Endothelial cell of umbilical vein (primary cell): ENCODE measurements around the gene OSBPL8. TPM values are rescaled to one million over a fixed set of nuclear protein-coding genes. Genes with fewer than 3 reads are reported as not detected.

Source experiments
- BruUV-seq: library from RNA; stranded (reverse); fragments of 400-500 nt; replicated peaks from 2 replicates; lab custom pipeline; 2021; lab: Mats Ljungman, UMichigan
- CTCF ChIA-PET: fragments of 300-600, 350-600 bp; sonication (Branson Sonifier 250); formaldehyde crosslinking; loops from one replicate; lab custom pipeline; 2021; ENCODE audit warnings: antibody characterized with exemption, inconsistent platforms; lab: Charles Lee
- POLR2A ChIA-PET: fragments of 300-600, 350-600 bp; sonication (Branson Sonifier 250); formaldehyde crosslinking; loops from one replicate; lab custom pipeline; 2021; ENCODE audit warnings: antibody characterized with exemption, inconsistent platforms; lab: Charles Lee
- DNase-seq: peaks from one replicate; pipeline ENCODE4 v3.0.0-alpha.2; 2011; ENCODE audit warnings: low read depth, low spot score
- FAIRE-seq: peaks from 2 replicates; lab custom pipeline; 2011; peaks lifted over from hg19 to GRCh38; lab: Jason Lieb, UNC
- H2AFZ ChIP-seq: 2 replicates; pipeline ENCODE4 v1.6.0; 2012; ENCODE audit warnings: low read depth, low read length, control low read depth, inconsistent platforms
- H3K27ac ChIP-seq: 2 replicates; pipeline ENCODE4 v1.5.1; 2011; ENCODE audit warnings: low read depth, mild to moderate bottlenecking, control low read depth, low read length, moderate library complexity; ENCODE audit not compliant: insufficient read depth
- H3K27me3 ChIP-seq, 2 experiments: 2 replicates each; pipeline versions ENCODE4 v1.6.0 to v1.6.1; 2011; ENCODE audit warnings: low read length in 2 of 2, mixed read lengths in 1 of 2; ENCODE audit not compliant: control insufficient read depth in 2 of 2, insufficient read depth in 2 of 2
- H3K36me3 ChIP-seq, 2 experiments: 2 replicates in 1 of 2; 3 replicates in 1 of 2; pipeline ENCODE4 v1.5.1; 2011; ENCODE audit warnings: low read length in 2 of 2, mild to moderate bottlenecking in 1 of 2, moderate library complexity in 1 of 2; ENCODE audit not compliant: control insufficient read depth in 2 of 2, insufficient read depth in 2 of 2; ENCODE audit errors: extremely low read depth in 1 of 2
- H3K4me1 ChIP-seq: 3 replicates; pipeline ENCODE4 v1.5.1; 2011; ENCODE audit warnings: mild to moderate bottlenecking, low read length; ENCODE audit not compliant: control insufficient read depth, insufficient read depth; ENCODE audit errors: extremely low read depth
- H3K4me2 ChIP-seq: 2 replicates; pipeline ENCODE4 v1.6.1; 2011; ENCODE audit warnings: low read length, control low read depth, mixed read lengths; ENCODE audit not compliant: insufficient read depth
- H3K4me3 ChIP-seq, 3 experiments: fragments of 200-600 bp in 1 of 3; sonication (generic), shearing (Covaris generic) in 1 of 3; replicated peaks in 1 of 3; 2 replicates each; pipeline ENCODE4 v1.5.1; 2011 to 2016; ENCODE audit warnings: control low read depth in 3 of 3, low read length in 3 of 3, mild to moderate bottlenecking in 2 of 3, inconsistent platforms in 1 of 3, low read depth in 1 of 3, moderate library complexity in 1 of 3; ENCODE audit not compliant: insufficient read depth in 1 of 3
- H3K79me2 ChIP-seq: 2 replicates; pipeline ENCODE4 v1.6.0; 2012; ENCODE audit warnings: low read length, inconsistent platforms; ENCODE audit not compliant: control insufficient read depth, insufficient read depth
- H3K9ac ChIP-seq: replicated peaks from 2 replicates; pipeline ENCODE3; 2011; ENCODE audit warnings: low read length, control low read depth; ENCODE audit not compliant: insufficient read depth; ENCODE audit errors: extremely low read depth
- H3K9me1 ChIP-seq: replicated peaks from 3 replicates; pipeline ENCODE4 v1.6.0; 2011; ENCODE audit warnings: mild to moderate bottlenecking, low read length; ENCODE audit not compliant: control insufficient read depth, insufficient read depth; ENCODE audit errors: extremely low read depth
- H3K9me3 ChIP-seq: replicated peaks from 2 replicates; pipeline ENCODE4 v1.5.1; 2012; ENCODE audit warnings: low read length, inconsistent platforms; ENCODE audit not compliant: control insufficient read depth, insufficient read depth
- H4K20me1 ChIP-seq: replicated peaks from 2 replicates; pipeline ENCODE3; 2011; ENCODE audit warnings: mild to moderate bottlenecking, low read length; ENCODE audit not compliant: control insufficient read depth, insufficient read depth; ENCODE audit errors: extremely low read depth
- EZH2 ChIP-seq: IDR thresholded peaks from 2 replicates; pipeline ENCODE4 v1.6.1; 2012; ENCODE audit warnings: borderline replicate concordance, low read depth, mild to moderate bottlenecking, moderate library complexity, low read length, inconsistent platforms; ENCODE audit not compliant: severe bottlenecking
- FOS ChIP-seq: IDR thresholded peaks from 2 replicates; pipeline ENCODE4 v1.6.1; 2011; ENCODE audit warnings: mild to moderate bottlenecking, low read length, moderate library complexity, borderline replicate concordance; ENCODE audit not compliant: insufficient read depth
- GATA2 ChIP-seq: IDR thresholded peaks from 2 replicates; pipeline ENCODE4 v1.7.0; 2011; ENCODE audit warnings: low read depth, mild to moderate bottlenecking, moderate library complexity, mixed read lengths, low read length; ENCODE audit not compliant: insufficient read length, insufficient read depth
- JUN ChIP-seq: IDR thresholded peaks from 2 replicates; pipeline ENCODE4 v1.6.1; 2011; ENCODE audit warnings: borderline replicate concordance, low read depth; ENCODE audit not compliant: insufficient read length, insufficient read depth
- MYC ChIP-seq: IDR thresholded peaks from one replicate; pipeline ENCODE4 v1.6.1; 2011; ENCODE audit warnings: mild to moderate bottlenecking, low read depth, low read length
- POLR2A ChIP-seq: IDR thresholded peaks from 2 replicates; pipeline ENCODE4 v1.6.1; 2012; ENCODE audit warnings: low read depth, mild to moderate bottlenecking, control low read depth, low read length
- POLR2AphosphoS5 ChIP-seq: IDR thresholded peaks from 2 replicates; pipeline ENCODE4 v1.6.1; 2012; ENCODE audit warnings: low read depth, mild to moderate bottlenecking, control low read depth, low read length, moderate library complexity; ENCODE audit not compliant: insufficient read depth
- dilution Hi-C: fragments of 300-500 bp; cut with MboI; formaldehyde crosslinking; loops from one replicate; pipeline ENCODE4 v1.15.0; 2019; ENCODE audit warnings: low sequenced_read_pairs; ENCODE audit not compliant: extremely low pct_ligation_motif_present
- intact Hi-C: fragments of 100-400 bp; cut with micrococcal nuclease; formaldehyde crosslinking; loops from one replicate; pipeline ENCODE4 v1.10.0; 2022
- polyA plus RNA-seq, 4 experiments: library from polyadenylated mRNA; depleted of rRNA in 3 of 4; stranded (reverse) in 3 of 4; unstranded in 1 of 4; fragments of >200 nt; gene quantifications; 2 replicates each; pipeline versions ENCODE4 v1.2.1 to v1.2.3, GENCODE V29; 2011 to 2012; ENCODE audit warnings: missing spikeins in 1 of 4
- total RNA-seq: library from RNA; stranded (reverse); gene quantifications from 2 replicates; pipeline ENCODE4 v1.2.3, GENCODE V29; 2021
- TF ChIP-seq, protein P1 (sequence below), 2 donors: IDR thresholded peaks; 1 replicate in 1 of 2; 2 replicates in 1 of 2; pipeline ENCODE4 v1.5.1; 2011; ENCODE audit warnings: low read length in 2 of 2, mild to moderate bottlenecking in 2 of 2, moderate library complexity in 2 of 2, control low read depth in 1 of 2, inconsistent platforms in 1 of 2, low read depth in 1 of 2; ENCODE audit not compliant: insufficient read depth in 1 of 2; ENCODE audit errors: extremely low read depth in 1 of 2
- TF ChIP-seq, protein P2 (sequence below): IDR thresholded peaks from 2 replicates; pipeline ENCODE4 v1.6.1; 2011; ENCODE audit not compliant: insufficient read depth, insufficient read length

OSBPL8 gene
- total and polyA plus RNA-seq, 2 donors (not counting 3 experiments of a cell fraction or from before 2014, with no cell fraction given): 10.3 to 47.6 TPM

DNA sequence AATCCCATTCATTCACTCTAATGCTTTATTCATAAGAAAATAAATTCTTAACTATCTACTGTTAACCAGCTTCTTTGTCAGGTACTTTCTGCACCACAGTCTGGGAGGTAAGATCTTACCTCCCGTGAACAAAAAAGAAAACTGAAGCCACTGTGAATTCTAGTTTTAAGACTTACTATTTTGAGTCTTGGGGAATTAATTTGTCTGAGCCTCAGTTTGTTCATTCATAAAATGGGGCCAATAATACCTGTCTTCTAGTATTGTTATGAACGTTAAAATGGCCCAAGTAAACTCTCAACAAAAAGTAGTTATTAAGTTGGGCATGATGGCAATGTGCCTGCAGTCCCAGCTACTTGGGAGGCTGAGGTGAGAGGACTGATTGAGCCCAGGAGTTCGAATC, 151.9 kb downstream of the OSBPL8 start:
- TF ChIP-seq EZH2 (no peak), MYC (no peak)
- TF ChIP-seq, protein P1, sequence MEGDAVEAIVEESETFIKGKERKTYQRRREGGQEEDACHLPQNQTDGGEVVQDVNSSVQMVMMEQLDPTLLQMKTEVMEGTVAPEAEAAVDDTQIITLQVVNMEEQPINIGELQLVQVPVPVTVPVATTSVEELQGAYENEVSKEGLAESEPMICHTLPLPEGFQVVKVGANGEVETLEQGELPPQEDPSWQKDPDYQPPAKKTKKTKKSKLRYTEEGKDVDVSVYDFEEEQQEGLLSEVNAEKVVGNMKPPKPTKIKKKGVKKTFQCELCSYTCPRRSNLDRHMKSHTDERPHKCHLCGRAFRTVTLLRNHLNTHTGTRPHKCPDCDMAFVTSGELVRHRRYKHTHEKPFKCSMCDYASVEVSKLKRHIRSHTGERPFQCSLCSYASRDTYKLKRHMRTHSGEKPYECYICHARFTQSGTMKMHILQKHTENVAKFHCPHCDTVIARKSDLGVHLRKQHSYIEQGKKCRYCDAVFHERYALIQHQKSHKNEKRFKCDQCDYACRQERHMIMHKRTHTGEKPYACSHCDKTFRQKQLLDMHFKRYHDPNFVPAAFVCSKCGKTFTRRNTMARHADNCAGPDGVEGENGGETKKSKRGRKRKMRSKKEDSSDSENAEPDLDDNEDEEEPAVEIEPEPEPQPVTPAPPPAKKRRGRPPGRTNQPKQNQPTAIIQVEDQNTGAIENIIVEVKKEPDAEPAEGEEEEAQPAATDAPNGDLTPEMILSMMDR (IDR thresholded peaks at IDR 0.05; ENCODE audit: extremely low read depth in 1 of 2, insufficient read depth in 1 of 2, low read depth in 1 of 2, low read length in 2 of 2): no peak
- Histone ChIP-seq H3K79me2 (no peaks in the 10 kb centered on the region), H4K20me1 (no peaks in the 10 kb centered on the region), H2AFZ (no peak overlapping the region), H3K9me1 (no peaks in the 10 kb centered on the region), H3K4me2 (no peak overlapping the region), H3K9me3 (no peaks in the 10 kb centered on the region), H3K27me3 (no peaks in the 10 kb centered on the region), H3K27ac (no peak overlapping the region), H3K4me3 (no peak overlapping the region), H3K4me1 (no peaks in the 10 kb centered on the region), H3K9ac (no peak overlapping the region), H3K36me3 (no peaks in the 10 kb centered on the region)
- CTCF ChIA-PET: interaction anchor here (0.7 to 1.4 kb wide), 4 partner anchors 8 to 383 kb away, joined by 3 to 6 read pairs (median 3); no protein-coding TSS in a partner anchor
- POLR2A ChIA-PET: no interaction called here
- intact Hi-C loops: no loop called here
- DNase-seq: no peak
- FAIRE-seq: no peak
- no TSS peak for BruUV-seq
- dilution Hi-C loops: no loop called here

DNA sequence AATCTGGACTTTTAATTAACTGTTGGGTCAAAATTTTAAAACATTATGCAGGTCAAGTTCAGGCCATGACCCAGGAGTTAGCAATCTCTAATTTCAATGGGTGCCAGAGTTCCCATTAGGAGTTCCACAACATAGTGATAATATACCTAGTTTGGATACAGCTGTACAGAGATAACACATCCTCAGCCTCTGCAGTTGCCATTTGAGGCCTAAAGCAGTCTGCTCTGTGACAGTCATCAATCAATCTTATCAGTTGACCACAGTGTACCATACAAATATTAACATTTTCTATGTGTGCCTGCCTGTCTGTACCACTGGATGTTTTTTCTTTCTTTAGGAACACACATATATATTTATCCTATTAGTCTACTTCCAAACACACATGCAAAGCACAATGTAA, 157.3 kb downstream of the OSBPL8 start:
- BruUV-seq: no TSS peak
- intact Hi-C loops: loop anchor here (5.0 kb wide), 1 partner anchor 260 kb away; no protein-coding TSS in a partner anchor

More for the DNA sequence above, 157.3 kb downstream of the OSBPL8 start:
- no peaks in the 10 kb centered on the region for H3K27me3 ChIP-seq
- H3K79me2 ChIP-seq: no peaks in the 10 kb centered on the region
- H4K20me1 ChIP-seq: no peaks in the 10 kb centered on the region
- POLR2A ChIA-PET: no interaction called here
- CTCF ChIA-PET: no interaction called here
- no peaks in the 10 kb centered on the region for H3K36me3 ChIP-seq
- H3K9me1 ChIP-seq: no peaks in the 10 kb centered on the region
- no peaks in the 10 kb centered on the region for H3K9me3 ChIP-seq
- H3K27ac ChIP-seq: no peak overlapping the region
- H2AFZ ChIP-seq: no peak overlapping the region
- no peak overlapping the region for H3K9ac ChIP-seq
- TF ChIP-seq MYC (no peak), POLR2A (no peak), EZH2 (no peak), JUN (no peak), POLR2AphosphoS5 (no peak), FOS (no peak), GATA2 (no peak)
- TF ChIP-seq, protein P2, sequence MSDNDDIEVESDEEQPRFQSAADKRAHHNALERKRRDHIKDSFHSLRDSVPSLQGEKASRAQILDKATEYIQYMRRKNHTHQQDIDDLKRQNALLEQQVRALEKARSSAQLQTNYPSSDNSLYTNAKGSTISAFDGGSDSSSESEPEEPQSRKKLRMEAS: no peak
- TF ChIP-seq, protein P1 (IDR thresholded peaks at IDR 0.05; ENCODE audit: extremely low read depth in 1 of 2, insufficient read depth in 1 of 2, low read depth in 1 of 2, low read length in 2 of 2): no peak
- dilution Hi-C loops: no loop called here
- no peak for FAIRE-seq
- no peaks in the 10 kb centered on the region for H3K4me1 ChIP-seq
- no peak overlapping the region for H3K4me2 ChIP-seq
- no peak for DNase-seq
- no peak overlapping the region for H3K4me3 ChIP-seq
